Hepatocyte (in vitro differentiated cells): Measurements from ENCODE around the gene MDFI. TPM values are rescaled to one million over a fixed set of nuclear protein-coding genes. Genes with fewer than 3 reads are reported as not detected.

Source experiments
- DNase-seq: peaks from one replicate; pipeline ENCODE4 v3.0.0-alpha.2; 2016; ENCODE audit warnings: low spot score
- H2AFZ ChIP-seq: fragments of 200-600 bp; sonication (generic); 2 replicates; pipeline ENCODE4 v1.6.0; 2016; ENCODE audit warnings: antibody characterized with exemption, mild to moderate bottlenecking
- H3K27ac ChIP-seq: fragments of 200-600 bp; sonication (generic); 2 replicates; pipeline ENCODE4 v1.5.1; 2016; ENCODE audit warnings: mild to moderate bottlenecking
- H3K27me3 ChIP-seq: fragments of 200-600 bp; sonication (generic); 2 replicates; pipeline ENCODE4 v1.6.1; 2016
- H3K36me3 ChIP-seq: fragments of 200-600 bp; sonication (generic); replicated peaks from 2 replicates; pipeline ENCODE4 v1.5.1; 2016; ENCODE audit warnings: low read depth; ENCODE audit not compliant: insufficient read depth
- H3K4me1 ChIP-seq: fragments of 200-600 bp; sonication (generic); 2 replicates; pipeline ENCODE4 v1.5.1; 2016; ENCODE audit warnings: mild to moderate bottlenecking, moderate library complexity; ENCODE audit not compliant: insufficient read depth
- H3K4me2 ChIP-seq: fragments of 200-600 bp; sonication (generic); 2 replicates; pipeline ENCODE4 v1.6.0; 2016
- H3K4me3 ChIP-seq: fragments of 200-600 bp; sonication (generic); 2 replicates; pipeline ENCODE4 v1.5.1; 2016; ENCODE audit warnings: mild to moderate bottlenecking
- H3K79me2 ChIP-seq: fragments of 200-600 bp; sonication (generic); 2 replicates; pipeline ENCODE4 v1.6.0; 2017; ENCODE audit warnings: mild to moderate bottlenecking
- H3K9me2 ChIP-seq: fragments of 200-600 bp; sonication (generic); replicated peaks from 2 replicates; pipeline ENCODE4 v1.6.0; 2017; ENCODE audit warnings: mild to moderate bottlenecking; ENCODE audit not compliant: insufficient read depth
- H3K9me3 ChIP-seq: fragments of 200-600 bp; sonication (generic); 2 replicates; pipeline ENCODE4 v1.5.1; 2016; ENCODE audit warnings: low read depth, mild to moderate bottlenecking
- H4K20me1 ChIP-seq: fragments of 200-600 bp; sonication (generic); 2 replicates; pipeline ENCODE4 v1.6.0; 2016; ENCODE audit warnings: mild to moderate bottlenecking; ENCODE audit not compliant: insufficient read depth, poor library complexity, severe bottlenecking
- CTCF ChIP-seq: fragments of 200-600 bp; sonication (generic); IDR thresholded peaks from 2 replicates; pipeline ENCODE4 v1.5.1; 2016; ENCODE audit warnings: antibody characterized with exemption, mild to moderate bottlenecking; ENCODE audit not compliant: poor library complexity
- EZH2 ChIP-seq: fragments of 200-600 bp; sonication (generic); IDR thresholded peaks from 2 replicates; pipeline ENCODE4 v1.6.1; 2016; ENCODE audit warnings: antibody characterized with exemption, mild to moderate bottlenecking, borderline replicate concordance
- EZH2phosphoT487 ChIP-seq: fragments of 200-600 bp; sonication (generic); IDR thresholded peaks from one replicate; pipeline ENCODE4 v1.6.1; 2018; ENCODE audit warnings: antibody characterized with exemption, mild to moderate bottlenecking, low read depth, moderate library complexity; ENCODE audit not compliant: unreplicated experiment, severe bottlenecking
- WGBS: methylation state at CpG from one replicate; pipeline ENCODE4 v1.1.6; 2016; ENCODE audit warnings: low lambda C conversion rate; ENCODE audit errors: missing lambda C conversion rate; 5-methylcytosine and 5-hydroxymethylcytosine counted together
- polyA plus RNA-seq: library from polyadenylated mRNA; unstranded; fragments of >200 nt; fragmentation: Nextera tagmentation; extraction: Ambion mirVana; gene quantifications from 2 replicates; pipeline ENCODE4 v1.2.1, GENCODE V29; 2016
- total RNA-seq: library from RNA; depleted of rRNA; stranded (reverse); fragments of >200 nt; gene quantifications from 2 replicates; pipeline ENCODE4 v1.2.3, GENCODE V29; 2014

MDFI gene
- total and polyA plus RNA-seq, 2 experiments from 2014 or later = 45.2 to 106 TPM

DNA sequence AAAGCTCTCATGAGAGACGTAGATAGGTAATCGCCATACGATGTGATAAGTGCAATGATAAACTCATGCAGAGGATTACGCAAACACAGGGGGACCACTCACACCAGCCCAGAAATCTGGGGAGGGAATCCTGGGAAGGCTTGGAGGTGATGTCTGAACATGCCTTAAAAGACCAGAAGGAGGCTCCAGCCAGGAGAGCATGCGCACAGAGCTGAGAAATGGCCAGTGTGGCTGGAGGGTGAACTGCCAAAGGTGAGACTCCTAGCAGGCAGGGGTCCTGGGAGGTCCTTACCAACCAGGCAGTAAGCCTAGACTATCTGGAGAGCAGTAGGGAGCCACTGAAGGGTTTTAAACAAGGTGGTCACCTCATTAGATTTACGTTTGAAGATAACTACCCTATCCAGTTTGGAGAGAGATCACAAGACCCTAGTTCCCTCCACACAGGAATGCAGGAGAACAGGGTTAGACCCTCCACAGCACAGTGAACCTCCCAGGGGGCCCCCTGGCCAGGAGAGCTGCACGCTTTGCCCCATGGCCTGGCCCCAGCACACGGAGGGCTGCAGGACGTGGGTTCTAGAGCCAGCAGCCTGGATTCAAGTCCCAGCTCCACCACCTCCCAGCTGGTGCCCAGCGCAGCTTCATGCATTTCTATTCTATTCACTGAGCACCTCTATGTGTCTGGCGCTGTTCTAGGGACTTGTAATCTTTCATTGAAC lies 13.1 kb downstream of the MDFI start:
- TF ChIP-seq EZH2phosphoT487 (no peak), EZH2 (no peak), CTCF (no peak)
- no peaks in the 10 kb centered on the region for H3K9me2 ChIP-seq
- H3K4me1 ChIP-seq = peaks cover 39% of the 10 kb centered on the region
- H3K4me3 ChIP-seq = no peak overlapping the region
- no peaks in the 10 kb centered on the region for H3K9me3 ChIP-seq
- no peak overlapping the region for H3K4me2 ChIP-seq
- H2AFZ ChIP-seq = no peak overlapping the region
- H3K27me3 ChIP-seq = no peaks in the 10 kb centered on the region
- 83% methylated on average over 11 of the region's 11 CpGs for WGBS
- H3K27ac ChIP-seq = no peak overlapping the region
- peaks cover 18% of the 10 kb centered on the region for H4K20me1 ChIP-seq
- H3K79me2 ChIP-seq = no peaks in the 10 kb centered on the region
- H3K36me3 ChIP-seq = no peaks in the 10 kb centered on the region
- DNase-seq = no peak

GRCh38 chr6:41651962-41652657 lies 13.8 kb downstream of the MDFI start:
- peaks cover 13% of the 10 kb centered on the region for H4K20me1 ChIP-seq
- H3K27ac ChIP-seq = no peak overlapping the region
- no peak overlapping the region for H3K4me3 ChIP-seq
- peaks cover 43% of the 10 kb centered on the region for H3K4me1 ChIP-seq
- no peak overlapping the region for H3K4me2 ChIP-seq
- no peaks in the 10 kb centered on the region for H3K27me3 ChIP-seq
- DNase-seq = no peak
- TF ChIP-seq EZH2phosphoT487 = no peak
- TF ChIP-seq EZH2 = no peak
- TF ChIP-seq CTCF = no peak
- WGBS = 94% methylated on average over 14 of the region's 14 CpGs
- H3K9me3 ChIP-seq = no peaks in the 10 kb centered on the region
- no peaks in the 10 kb centered on the region for H3K9me2 ChIP-seq
- no peaks in the 10 kb centered on the region for H3K36me3 ChIP-seq
- no peak overlapping the region for H2AFZ ChIP-seq
- no peaks in the 10 kb centered on the region for H3K79me2 ChIP-seq

DNA sequence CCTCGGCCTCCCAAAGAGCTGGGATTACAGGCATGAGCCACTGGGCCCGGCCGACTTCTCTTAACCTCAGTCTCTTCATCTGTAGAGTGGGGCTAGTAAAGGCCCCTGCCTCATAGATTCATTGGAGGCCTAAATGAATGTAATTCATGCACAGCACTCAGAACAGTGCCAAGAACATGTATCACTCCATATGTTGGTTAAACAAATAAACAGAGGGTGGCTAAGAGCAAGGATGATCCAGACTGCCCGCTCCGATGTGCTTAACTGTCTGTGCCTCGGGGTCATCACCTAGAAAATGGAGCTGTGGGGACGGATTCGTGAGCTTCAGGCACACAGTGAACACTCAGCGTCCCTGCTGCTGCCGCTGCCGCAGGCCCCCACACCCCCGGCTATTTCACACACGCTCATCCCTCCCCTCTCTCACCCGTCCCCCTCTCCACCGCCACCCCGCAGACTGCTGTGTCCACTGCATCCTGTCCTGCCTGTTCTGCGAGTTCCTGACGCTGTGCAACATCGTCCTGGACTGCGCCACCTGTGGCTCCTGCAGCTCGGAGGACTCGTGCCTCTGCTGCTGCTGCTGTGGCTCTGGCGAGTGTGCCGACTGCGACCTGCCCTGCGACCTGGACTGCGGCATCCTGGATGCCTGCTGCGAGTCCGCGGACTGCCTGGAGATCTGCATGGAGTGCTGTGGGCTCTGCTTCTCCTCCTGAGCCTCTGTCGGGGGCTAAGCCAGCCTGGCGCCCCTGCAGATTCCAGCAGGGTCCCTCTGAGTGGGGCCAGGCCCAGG lies 14.8 kb downstream of the MDFI start:
- 77% methylated on average over 32 of the region's 32 CpGs for WGBS

More for the DNA sequence above, 14.8 kb downstream of the MDFI start:
- H3K4me1 ChIP-seq = peaks cover 43% of the 10 kb centered on the region
- no peak overlapping the region for H3K4me3 ChIP-seq
- H4K20me1 ChIP-seq = peaks cover 12% of the 10 kb centered on the region
- no peak overlapping the region for H3K4me2 ChIP-seq
- H3K9me2 ChIP-seq = no peaks in the 10 kb centered on the region
- peak overlapping the region; percentile 89 for H3K27ac ChIP-seq
- H3K9me3 ChIP-seq = no peaks in the 10 kb centered on the region
- DNase-seq = peak; percentile 53
- TF ChIP-seq CTCF (no peak), EZH2phosphoT487 (no peak), EZH2 (no peak)
- no peaks in the 10 kb centered on the region for H3K27me3 ChIP-seq
- no peaks in the 10 kb centered on the region for H3K36me3 ChIP-seq
- H2AFZ ChIP-seq = no peak overlapping the region
- no peaks in the 10 kb centered on the region for H3K79me2 ChIP-seq
